HepG2 (cell line): ENCODE data around the gene POGLUT3. TPM values are rescaled to one million over a fixed set of nuclear protein-coding genes. Genes with fewer than 3 reads are reported as not detected.

Source experiments
- ATAC-seq: fragments of 200-7000 bp; cut with Tn5 transposase; 3 replicates; pipeline ENCODE4 v1.9.1; 2020; ENCODE audit warnings: mild to moderate bottlenecking, moderate library complexity
- BruUV-seq: library from RNA; stranded (reverse); fragments of 400-500 nt; replicated peaks from 2 replicates; lab custom pipeline; 2021; lab: Mats Ljungman, UMichigan
- CTCF ChIA-PET: fragments of 300-600 bp; formaldehyde crosslinking; extraction: SDS; loops from one replicate; lab custom pipeline; 2021; ENCODE audit warnings: low total read pairs, inconsistent platforms, low intra/inter-chr PET ratio; lab: Yijun Ruan, JAX
- POLR2A ChIA-PET: fragments of 350-600 bp; sonication (Branson Sonifier 250); formaldehyde crosslinking; loops from one replicate; lab custom pipeline; 2020; ENCODE audit warnings: antibody characterized with exemption, inconsistent platforms; lab: Yijun Ruan, JAX
- DNase-seq: peaks from one replicate; pipeline ENCODE4 v3.0.0-alpha.2; 2015; ENCODE audit warnings: low spot score
- FAIRE-seq: peaks from 3 replicates; lab custom pipeline; 2011; peaks lifted over from hg19 to GRCh38; lab: Jason Lieb, UNC
- H2AFZ ChIP-seq: one replicate; pipeline ENCODE4 v1.6.1; 2011; ENCODE audit warnings: low read length, inconsistent platforms
- H3K27ac ChIP-seq: fragments of 300-600 bp; 3 replicates; pipeline ENCODE4 v1.8.0; 2011; ENCODE audit warnings: mixed run types, mild to moderate bottlenecking, mixed read lengths, low read length, inconsistent platforms; ENCODE audit not compliant: insufficient read depth; ENCODE audit errors: extremely low read length
- H3K27me3 ChIP-seq, 2 experiments: fragments of 200-600 bp in 1 of 2; 2 replicates in 1 of 2; 3 replicates in 1 of 2; pipeline versions ENCODE4 v1.6.0 to v1.8.0; 2011; ENCODE audit warnings: low read length in 2 of 2, mild to moderate bottlenecking in 2 of 2, moderate library complexity in 2 of 2, inconsistent platforms in 1 of 2; ENCODE audit not compliant: insufficient read depth in 2 of 2, control insufficient read depth in 1 of 2
- H3K36me3 ChIP-seq, 2 experiments: fragments of 200-600 bp in 1 of 2; replicated peaks in 1 of 2; 2 replicates in 1 of 2; 3 replicates in 1 of 2; pipeline versions ENCODE4 v1.5.1 to v1.8.0; 2011; ENCODE audit warnings: low read length in 2 of 2, inconsistent platforms in 1 of 2; ENCODE audit not compliant: insufficient read depth in 2 of 2, control insufficient read depth in 1 of 2
- H3K4me1 ChIP-seq: 2 replicates; pipeline ENCODE4 v1.5.1; 2012; ENCODE audit warnings: low read length, inconsistent platforms; ENCODE audit not compliant: insufficient read depth
- H3K4me2 ChIP-seq: 2 replicates; pipeline ENCODE4 v1.6.0; 2011; ENCODE audit warnings: low read depth, low read length, inconsistent platforms
- H3K4me3 ChIP-seq, 3 experiments: fragments of 200-600 bp in 1 of 3; sonication (generic), shearing (Covaris generic) in 1 of 3; replicated peaks in 1 of 3; 2 replicates each; pipeline ENCODE4 v1.5.1; 2011 to 2016; ENCODE audit warnings: low read length in 3 of 3, inconsistent platforms in 2 of 3, low read depth in 2 of 3, mild to moderate bottlenecking in 2 of 3, control low read depth in 1 of 3, mixed read lengths in 1 of 3; ENCODE audit not compliant: insufficient read depth in 1 of 3
- H3K79me2 ChIP-seq: one replicate; pipeline ENCODE4 v1.6.1; 2011; ENCODE audit warnings: low read length, inconsistent platforms; ENCODE audit not compliant: insufficient read depth
- H3K9ac ChIP-seq: 2 replicates; pipeline ENCODE4 v1.6.0; 2011; ENCODE audit warnings: mild to moderate bottlenecking, low read depth, low read length, inconsistent platforms; ENCODE audit not compliant: insufficient read depth
- H3K9me3 ChIP-seq: 2 replicates; pipeline ENCODE4 v1.5.1; 2012; ENCODE audit warnings: mild to moderate bottlenecking, low read length
- H4K20me1 ChIP-seq: 2 replicates; pipeline ENCODE4 v1.6.0; 2011; ENCODE audit warnings: inconsistent platforms, mild to moderate bottlenecking, low read length, moderate library complexity; ENCODE audit not compliant: insufficient read depth
- GABPB1 ChIP-seq: IDR thresholded peaks from 2 replicates; pipeline ENCODE4 v1.6.1; 2016; ENCODE audit warnings: mild to moderate bottlenecking, missing genetic modification reagents, moderate library complexity, missing compliant biosample characterization
- KMT2B ChIP-seq: IDR thresholded peaks from 2 replicates; pipeline ENCODE4 v1.6.1; 2016; ENCODE audit warnings: missing genetic modification reagents, missing compliant biosample characterization
- RNF2 ChIP-seq: fragments of 450-650 bp; conservative IDR thresholded peaks from 2 replicates; pipeline ENCODE4 v1.6.1; 2016; ENCODE audit warnings: low read depth
- SALL2 ChIP-seq: sonication (generic); formaldehyde crosslinking; IDR thresholded peaks from 2 replicates; pipeline ENCODE4 v1.8.1; 2023; ENCODE audit warnings: mild to moderate bottlenecking, missing genetic modification reagents, inconsistent platforms
- STAG1 ChIP-seq: sonication (generic); formaldehyde crosslinking; IDR thresholded peaks from 2 replicates; pipeline ENCODE4 v1.4.0; 2020; ENCODE audit warnings: missing genetic modification reagents
- YEATS4 ChIP-seq: sonication (generic); formaldehyde crosslinking; IDR thresholded peaks from 2 replicates; pipeline ENCODE4 v1.4.0; 2020; ENCODE audit warnings: missing genetic modification reagents, borderline replicate concordance
- ZNF816 ChIP-seq: sonication (generic); formaldehyde crosslinking; IDR thresholded peaks from 2 replicates; pipeline ENCODE4 v1.8.0; 2022; ENCODE audit warnings: missing genetic modification reagents, mild to moderate bottlenecking, borderline replicate concordance
- WGBS: methylation state at CpG from one replicate; pipeline ENCODE4 v1.1.6; 2017; ENCODE audit warnings: low lambda C conversion rate; 5-methylcytosine and 5-hydroxymethylcytosine counted together
- in situ Hi-C: cut with HindIII; loops from 2 replicates; pipeline ENCODE4 v1.10.0; 2017; ENCODE audit warnings: low pct_unique_long_range_greater_than_20kb; ENCODE audit not compliant: extremely low pct_ligation_motif_present
- intact Hi-C: fragments of 100-400 bp; cut with micrococcal nuclease; formaldehyde crosslinking; loops from one replicate; pipeline ENCODE4 v1.10.0; 2022; ENCODE audit not compliant: unreplicated experiment
- polyA plus RNA-seq, 8 experiments: library from polyadenylated mRNA; depleted of rRNA in 3 of 8; stranded (reverse) in 7 of 8; unstranded in 1 of 8; fragments of >200 nt; fragmentation: Illumina TruSeq in 4 of 8; extraction: Trizol in 4 of 8; gene quantifications; 2 replicates each; pipeline versions ENCODE4 v1.2.1 to v1.2.3, GENCODE V29; 2011 to 2016; ENCODE audit warnings: low read depth in 4 of 8, missing spikeins in 1 of 8, mixed read lengths in 1 of 8; ENCODE audit not compliant: insufficient read depth in 1 of 8
- total RNA-seq, 5 experiments: library from RNA; depleted of rRNA; stranded (reverse); fragments of >200 nt; fragmentation: Illumina TruSeq; extraction: Trizol; gene quantifications; 2 replicates each; pipeline ENCODE4 v1.2.3, GENCODE V29; 2016; ENCODE audit warnings: low read depth in 1 of 5
- TF ChIP-seq, protein P1 (sequence below): IDR thresholded peaks from 2 replicates; pipeline ENCODE4 v1.6.1; 2016; ENCODE audit warnings: missing compliant biosample characterization, missing genetic modification reagents, borderline replicate concordance
- TF ChIP-seq, protein P2 (sequence below): sonication (generic); formaldehyde crosslinking; IDR thresholded peaks from 2 replicates; pipeline ENCODE4 v1.4.0; 2020; ENCODE audit warnings: missing genetic modification reagents

The POGLUT3 gene
- total and polyA plus RNA-seq, 2 of the 13 experiments (the other 11 are each of a cell fraction or from before 2014, with no cell fraction given), result 14.3 to 22.0 TPM

DNA sequence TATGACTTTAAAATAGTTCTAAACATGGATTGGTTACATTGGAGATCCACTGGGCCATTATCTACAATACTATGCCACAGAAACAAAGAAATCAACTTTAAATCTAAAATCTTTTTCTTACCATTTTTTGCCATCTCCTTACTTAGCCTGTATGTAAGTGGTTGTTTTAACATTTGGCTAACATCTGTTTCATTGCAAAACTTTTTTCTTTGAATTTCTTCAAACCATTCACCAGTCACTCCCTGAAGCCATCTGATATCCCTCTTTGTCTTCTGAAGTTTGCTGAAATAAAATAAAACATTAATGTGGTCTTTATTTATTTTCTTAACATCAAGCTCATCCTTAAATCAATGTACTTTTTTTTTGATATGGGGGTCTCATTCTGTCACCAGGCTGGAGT lies 43.3 kb upstream of the POGLUT3 start (continued):
- TF ChIP-seq, protein P1, sequence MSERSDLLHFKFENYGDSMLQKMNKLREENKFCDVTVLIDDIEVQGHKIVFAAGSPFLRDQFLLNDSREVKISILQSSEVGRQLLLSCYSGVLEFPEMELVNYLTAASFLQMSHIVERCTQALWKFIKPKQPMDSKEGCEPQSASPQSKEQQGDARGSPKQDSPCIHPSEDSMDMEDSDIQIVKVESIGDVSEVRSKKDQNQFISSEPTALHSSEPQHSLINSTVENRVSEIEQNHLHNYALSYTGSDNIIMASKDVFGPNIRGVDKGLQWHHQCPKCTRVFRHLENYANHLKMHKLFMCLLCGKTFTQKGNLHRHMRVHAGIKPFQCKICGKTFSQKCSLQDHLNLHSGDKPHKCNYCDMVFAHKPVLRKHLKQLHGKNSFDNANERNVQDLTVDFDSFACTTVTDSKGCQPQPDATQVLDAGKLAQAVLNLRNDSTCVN, result no peak
- TF ChIP-seq YEATS4 (CRISPR knock-in tag) (no peak), SALL2 (CRISPR knock-in tag) (no peak)

DNA sequence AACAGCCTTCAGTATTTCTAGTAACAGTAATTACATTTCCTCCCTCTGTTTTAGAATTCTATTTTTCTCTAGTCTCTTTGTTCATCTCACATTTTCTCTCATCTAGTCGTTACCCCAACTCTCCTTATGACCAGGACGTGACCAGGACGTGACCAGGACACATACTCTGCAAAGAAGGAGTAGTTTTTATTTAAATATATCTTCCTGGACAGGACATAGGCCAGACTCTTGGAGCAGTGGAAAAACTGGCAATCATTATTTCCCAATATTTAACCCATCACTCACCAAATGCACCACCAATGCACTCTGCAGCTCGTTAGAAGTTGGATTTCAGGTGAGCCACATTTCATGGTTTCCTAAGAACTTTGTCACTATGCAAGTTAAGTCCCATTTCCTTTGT lies 40.3 kb upstream of the POGLUT3 start:
- Histone ChIP-seq H3K9me3 (no peaks in the 10 kb centered on the region), H3K36me3 (no peaks in the 10 kb centered on the region), H3K27ac (no peak overlapping the region), H4K20me1 (no peaks in the 10 kb centered on the region), H3K9ac (no peak overlapping the region), H2AFZ (no peak overlapping the region), H3K27me3 (no peaks in the 10 kb centered on the region), H3K4me3 (no peak overlapping the region), H3K79me2 (no peaks in the 10 kb centered on the region), H3K4me2 (no peak overlapping the region), H3K4me1 (no peaks in the 10 kb centered on the region)
- no peak for DNase-seq
- no peak for ATAC-seq
- no peak for FAIRE-seq
- TF ChIP-seq STAG1 (CRISPR knock-in tag) (no peak), GABPB1 (CRISPR knock-in tag) (no peak), RNF2 (no peak), ZNF816 (CRISPR knock-in tag) (no peak), KMT2B (CRISPR knock-in tag) (no peak)
- TF ChIP-seq, protein P2, sequence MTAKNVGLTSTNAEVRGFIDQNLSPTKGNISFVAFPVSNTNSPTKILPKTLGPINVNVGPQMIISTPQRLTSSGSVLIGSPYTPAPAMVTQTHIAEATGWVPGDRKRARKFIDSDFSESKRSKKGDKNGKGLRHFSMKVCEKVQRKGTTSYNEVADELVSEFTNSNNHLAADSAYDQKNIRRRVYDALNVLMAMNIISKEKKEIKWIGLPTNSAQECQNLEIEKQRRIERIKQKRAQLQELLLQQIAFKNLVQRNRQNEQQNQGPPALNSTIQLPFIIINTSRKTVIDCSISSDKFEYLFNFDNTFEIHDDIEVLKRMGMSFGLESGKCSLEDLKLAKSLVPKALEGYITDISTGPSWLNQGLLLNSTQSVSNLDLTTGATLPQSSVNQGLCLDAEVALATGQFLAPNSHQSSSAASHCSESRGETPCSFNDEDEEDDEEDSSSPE (CRISPR knock-in tag), result no peak
- BruUV-seq, result no TSS peak
- CTCF ChIA-PET, result no interaction called here
- POLR2A ChIA-PET, result no interaction called here
- intact Hi-C loops (no loop called here), in situ Hi-C loops (no loop called here)
- 40% methylated on average over 4 of the region's 4 CpGs for WGBS
